NK-92 (cell line): ENCODE measurements around the gene TMEM115.
A peak's percentile ranks its signal among the peaks of the same experiment; 100 is the strongest.

ENCODE experiments used
- DNase-seq: peaks from one replicate; lab custom pipeline; 2025; ENCODE audit not compliant: unreplicated experiment; lab: John Stamatoyannopoulos, UW

The TMEM115 gene

GRCh38 chr3:50358911-50359759 lies at the start of gene TMEM115:
TSS of gene TMEM115 (minus strand) at chr3:50359521. CDS start at chr3:50359063, 458 bp downstream.
- peak; percentile 78 for DNase-seq

GRCh38 chr3:50408443-50408944 lies 49.2 kb upstream of the TMEM115 start:
- DNase-seq: no peak

- DNase-seq: no peak
Observed at GRCh38 chr3:50406487-50406886, 47.2 kb upstream of the TMEM115 start.

- no peak for DNase-seq
Observed at GRCh38 chr3:50405249-50405648, 45.9 kb upstream of the TMEM115 start.

- DNase-seq: no peak
Observed at GRCh38 chr3:50401978-50402595, 42.8 kb upstream of the TMEM115 start.

- DNase-seq: no peak
Observed at GRCh38 chr3:50396502-50396901, 37.2 kb upstream of the TMEM115 start.

- DNase-seq: no peak
Observed at GRCh38 chr3:50395070-50395860, 35.9 kb upstream of the TMEM115 start.

- DNase-seq: no peak
Observed at GRCh38 chr3:50393061-50393460, 33.7 kb upstream of the TMEM115 start.

- DNase-seq: no peak
Observed at GRCh38 chr3:50392101-50392715, 32.9 kb upstream of the TMEM115 start.

GRCh38 chr3:50390508-50391224 lies 31.3 kb upstream of the TMEM115 start:
- DNase-seq: no peak

GRCh38 chr3:50389414-50389767 lies 30.1 kb upstream of the TMEM115 start:
- no peak for DNase-seq

- DNase-seq: no peak
Observed at GRCh38 chr3:50388720-50389413, 29.5 kb upstream of the TMEM115 start.

GRCh38 chr3:50388016-50388719 lies 28.8 kb upstream of the TMEM115 start:
- no peak for DNase-seq

GRCh38 chr3:50385754-50386153 lies 26.4 kb upstream of the TMEM115 start:
- no peak for DNase-seq

GRCh38 chr3:50383750-50384149 lies 24.4 kb upstream of the TMEM115 start:
- no peak for DNase-seq

GRCh38 chr3:50382722-50383121 lies 23.4 kb upstream of the TMEM115 start:
- DNase-seq: no peak

GRCh38 chr3:50381383-50381782 lies 22.1 kb upstream of the TMEM115 start:
- DNase-seq: no peak

GRCh38 chr3:50380405-50381085 lies 21.2 kb upstream of the TMEM115 start:
- no peak for DNase-seq

GRCh38 chr3:50378757-50379156 lies 19.4 kb upstream of the TMEM115 start:
- no peak for DNase-seq
